SK-N-SH (cell line): ENCODE data around the gene C20orf144. TPM values are rescaled to one million over a fixed set of nuclear protein-coding genes. Genes with fewer than 3 reads are reported as not detected.

Experiments used
- CTCF ChIA-PET: fragments of 300-600, 350-600 bp; formaldehyde crosslinking; extraction: SDS; loops from one replicate; lab custom pipeline; 2021; lab: Yijun Ruan, JAX
- POLR2A ChIA-PET: fragments of 350-600 bp; sonication (Branson Sonifier 250); formaldehyde crosslinking; extraction: SDS; loops from one replicate; lab custom pipeline; 2020; ENCODE audit warnings: antibody characterized with exemption, inconsistent platforms; lab: Yijun Ruan, JAX
- DNase-seq: peaks from one replicate; pipeline ENCODE4 v3.0.0; 2012
- H2AFZ ChIP-seq: fragments of 200-600 bp; sonication (generic); 2 replicates; pipeline ENCODE4 v1.8.1; 2016; ENCODE audit warnings: antibody characterized with exemption, mild to moderate bottlenecking, low read depth
- H3F3A ChIP-seq: fragments of 200-600 bp; sonication (generic); replicated peaks from 2 replicates; pipeline ENCODE3; 2016; ENCODE audit warnings: antibody characterized with exemption, mild to moderate bottlenecking; ENCODE audit not compliant: insufficient read depth
- H3K27ac ChIP-seq, 2 experiments: fragments of 200-500 bp in 1 of 2; fragments of 200-600 bp in 1 of 2; sonication (Bioruptor generic) in 1 of 2; sonication (generic), shearing (Covaris generic) in 1 of 2; 2 replicates each; pipeline versions ENCODE4 v1.5.1 to v1.6.1; 2014 to 2016; ENCODE audit warnings: low read depth in 2 of 2, inconsistent platforms in 1 of 2, low read length in 1 of 2, mild to moderate bottlenecking in 1 of 2, mixed read lengths in 1 of 2
- H3K27me3 ChIP-seq: fragments of 200-600 bp; sonication (generic), shearing (Covaris generic); 2 replicates; pipeline ENCODE4 v1.6.1; 2016; ENCODE audit warnings: mixed run types; ENCODE audit not compliant: insufficient read depth
- H3K36me3 ChIP-seq, 2 experiments: fragments of 200-500 bp in 1 of 2; fragments of 200-600 bp in 1 of 2; sonication (Bioruptor generic) in 1 of 2; sonication (generic) in 1 of 2; replicated peaks in 1 of 2; 2 replicates each; pipeline versions ENCODE3 to v1.5.1; 2014 to 2016; ENCODE audit warnings: low read length in 1 of 2, mild to moderate bottlenecking in 1 of 2; ENCODE audit not compliant: insufficient read depth in 2 of 2, control insufficient read depth in 1 of 2
- H3K4me1 ChIP-seq, 2 experiments: fragments of 200-500 bp in 1 of 2; fragments of 200-600 bp in 1 of 2; sonication (Bioruptor generic) in 1 of 2; sonication (generic), shearing (Covaris generic) in 1 of 2; 2 replicates each; pipeline versions ENCODE4 v1.5.1 to v1.6.1; 2014 to 2016; ENCODE audit warnings: low read depth in 1 of 2, low read length in 1 of 2, mixed run types in 1 of 2; ENCODE audit not compliant: insufficient read depth in 2 of 2, control insufficient read depth in 1 of 2
- H3K4me2 ChIP-seq: fragments of 200-600 bp; sonication (generic), shearing (Covaris generic); 2 replicates; pipeline ENCODE4 v1.6.1; 2017; ENCODE audit warnings: mixed run types
- H3K4me3 ChIP-seq, 2 experiments: fragments of 200-500 bp in 1 of 2; fragments of 200-600 bp in 1 of 2; sonication (Bioruptor generic) in 1 of 2; sonication (generic), shearing (Covaris generic) in 1 of 2; 2 replicates each; pipeline versions ENCODE4 v1.5.1 to v1.8.1; 2014 to 2016; ENCODE audit warnings: low read depth in 2 of 2, inconsistent platforms in 1 of 2, low read length in 1 of 2, mild to moderate bottlenecking in 1 of 2, mixed read lengths in 1 of 2, moderate library complexity in 1 of 2
- H3K79me2 ChIP-seq: fragments of 200-600 bp; sonication (generic); 2 replicates; pipeline ENCODE4 v1.8.1; 2017; ENCODE audit warnings: mild to moderate bottlenecking; ENCODE audit not compliant: insufficient read depth
- H3K9ac ChIP-seq: fragments of 200-600 bp; sonication (generic); 2 replicates; pipeline ENCODE4 v1.6.1; 2017; ENCODE audit warnings: mixed run types
- H3K9me2 ChIP-seq: fragments of 200-600 bp; sonication (generic); 2 replicates; pipeline ENCODE4 v1.6.1; 2017; ENCODE audit warnings: mixed run types
- H3K9me3 ChIP-seq: fragments of 200-600 bp; sonication (generic); 2 replicates; pipeline ENCODE4 v1.6.1; 2017; ENCODE audit warnings: mixed run types, mild to moderate bottlenecking, moderate library complexity
- H4K20me1 ChIP-seq: fragments of 200-600 bp; sonication (generic); 2 replicates; pipeline ENCODE4 v1.6.1; 2017; ENCODE audit warnings: mild to moderate bottlenecking, mixed run types; ENCODE audit not compliant: insufficient read depth
- ELF1 ChIP-seq: IDR thresholded peaks from 2 replicates; pipeline ENCODE4 v1.4.0; 2012
- EP300 ChIP-seq, 2 experiments: IDR thresholded peaks; 2 replicates each; pipeline versions ENCODE4 v1.4.0 to v1.6.1; 2012; ENCODE audit warnings: borderline replicate concordance in 1 of 2, low read depth in 1 of 2, low read length in 1 of 2
- FOSL2 ChIP-seq: IDR thresholded peaks from 2 replicates; pipeline ENCODE4 v1.4.0; 2012; ENCODE audit warnings: low read depth, mild to moderate bottlenecking, moderate library complexity, borderline replicate concordance
- FOXM1 ChIP-seq: IDR thresholded peaks from 2 replicates; pipeline ENCODE4 v1.4.0; 2012; ENCODE audit warnings: low read depth, mild to moderate bottlenecking
- GABPA ChIP-seq: IDR thresholded peaks from 2 replicates; pipeline ENCODE4 v1.4.0; 2012; ENCODE audit warnings: low read depth, mild to moderate bottlenecking
- GATA2 ChIP-seq: sonication (generic); formaldehyde crosslinking; IDR thresholded peaks from 2 replicates; pipeline ENCODE4 v1.5.0; 2020; ENCODE audit warnings: mild to moderate bottlenecking, missing genetic modification reagents
- MEF2A ChIP-seq: IDR thresholded peaks from 2 replicates; pipeline ENCODE4 v1.4.0; 2012; ENCODE audit warnings: low read depth, borderline replicate concordance
- NFIC ChIP-seq: IDR thresholded peaks from 2 replicates; pipeline ENCODE4 v1.4.0; 2012; ENCODE audit warnings: borderline replicate concordance
- POLR2AphosphoS5 ChIP-seq: IDR thresholded peaks from 2 replicates; pipeline ENCODE4 v1.6.1; 2012; ENCODE audit warnings: low read depth, low read length
- RAD21 ChIP-seq: IDR thresholded peaks from 2 replicates; pipeline ENCODE4 v1.6.1; 2012; ENCODE audit warnings: mild to moderate bottlenecking, low read length
- RCOR1 ChIP-seq: fragments of 150-350 bp; IDR thresholded peaks from 2 replicates; pipeline ENCODE4 v1.6.1; 2017; ENCODE audit warnings: antibody characterized with exemption, low read length
- RFX5 ChIP-seq: IDR thresholded peaks from 2 replicates; pipeline ENCODE4 v1.6.1; 2012; ENCODE audit warnings: mild to moderate bottlenecking, improper control_type of control experiment, low read length
- SIN3A ChIP-seq: IDR thresholded peaks from 2 replicates; pipeline ENCODE4 v1.6.1; 2012; ENCODE audit warnings: low read depth, mild to moderate bottlenecking, low read length, moderate library complexity, borderline replicate concordance
- SMC3 ChIP-seq: IDR thresholded peaks from 2 replicates; pipeline ENCODE4 v1.6.1; 2012; ENCODE audit warnings: low read depth, low read length, improper control_type of control experiment
- TCF12 ChIP-seq: IDR thresholded peaks from 2 replicates; pipeline ENCODE4 v1.4.0; 2012
- TEAD4 ChIP-seq: IDR thresholded peaks from 2 replicates; pipeline ENCODE4 v1.4.0; 2012; ENCODE audit warnings: mild to moderate bottlenecking, borderline replicate concordance; ENCODE audit not compliant: insufficient read depth
- WGBS: methylation state at CpG from one replicate; pipeline ENCODE4 v1.1.6; 2017; ENCODE audit warnings: low lambda C conversion rate; 5-methylcytosine and 5-hydroxymethylcytosine counted together
- polyA plus RNA-seq, 3 experiments: library from polyadenylated mRNA; depleted of rRNA; stranded (reverse); fragments of >200 nt; gene quantifications; 2 replicates each; pipeline ENCODE4 v1.2.3, GENCODE V29; 2012
- TF ChIP-seq, protein P1 (sequence below): IDR thresholded peaks from 2 replicates; pipeline ENCODE4 v1.4.0; 2012; ENCODE audit warnings: low read depth, borderline replicate concordance
- TF ChIP-seq, protein P2 (sequence below): IDR thresholded peaks from 2 replicates; pipeline ENCODE4 v1.4.0; 2012; ENCODE audit warnings: low read depth, borderline replicate concordance
- TF ChIP-seq, protein P3 (sequence below): fragments of 150-350 bp; IDR thresholded peaks from 2 replicates; pipeline ENCODE4 v1.6.1; 2017; ENCODE audit warnings: antibody characterized with exemption, low read length, low read depth, borderline replicate concordance
- TF ChIP-seq, protein P4 (sequence below): IDR thresholded peaks from 2 replicates; pipeline ENCODE4; 2012
- TF ChIP-seq, protein P5 (sequence below): IDR thresholded peaks from 2 replicates; pipeline ENCODE4 v1.4.0; 2012; ENCODE audit warnings: low read depth

C20orf144 gene
- polyA plus RNA-seq, 1 of the 3 experiments (the other 2 are of a cell fraction), result 0.12 TPM

DNA sequence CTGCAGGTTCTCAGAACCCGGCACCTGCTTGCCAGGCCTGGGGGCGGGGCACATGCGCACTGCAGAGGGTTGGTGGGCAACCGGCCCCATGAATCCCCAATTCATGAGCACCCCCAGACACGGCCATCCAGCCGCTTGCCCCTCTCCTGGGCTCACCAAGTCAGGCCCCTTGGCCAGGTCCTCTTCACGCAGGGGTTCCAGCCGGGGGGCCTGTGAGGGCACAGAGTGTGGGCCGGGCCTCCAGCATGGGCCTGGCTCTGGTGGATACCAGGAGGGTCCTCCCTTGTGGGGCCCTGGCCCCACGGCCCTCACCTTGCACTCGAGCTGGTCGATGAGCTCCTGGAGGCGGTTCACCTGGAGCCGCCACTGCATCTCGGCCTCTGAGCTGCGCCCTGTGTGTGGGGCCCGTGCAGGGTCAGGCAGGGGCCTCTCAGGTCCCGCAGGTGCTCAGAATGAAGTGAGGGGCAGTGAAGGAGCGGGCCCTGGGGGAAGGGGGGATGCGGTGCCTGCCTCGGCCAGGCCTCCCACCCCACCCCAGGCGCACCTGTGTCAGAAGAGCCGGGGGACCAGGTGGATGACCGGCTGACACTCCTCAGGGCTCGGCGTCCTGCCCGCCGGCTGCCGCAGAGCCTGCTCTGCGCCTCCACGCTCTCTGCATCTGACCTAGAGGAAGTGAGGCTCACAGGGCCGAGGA, 2.6 kb upstream of the C20orf144 start (continued):
- no peak for TF ChIP-seq SMC3
- TF ChIP-seq, protein P1, sequence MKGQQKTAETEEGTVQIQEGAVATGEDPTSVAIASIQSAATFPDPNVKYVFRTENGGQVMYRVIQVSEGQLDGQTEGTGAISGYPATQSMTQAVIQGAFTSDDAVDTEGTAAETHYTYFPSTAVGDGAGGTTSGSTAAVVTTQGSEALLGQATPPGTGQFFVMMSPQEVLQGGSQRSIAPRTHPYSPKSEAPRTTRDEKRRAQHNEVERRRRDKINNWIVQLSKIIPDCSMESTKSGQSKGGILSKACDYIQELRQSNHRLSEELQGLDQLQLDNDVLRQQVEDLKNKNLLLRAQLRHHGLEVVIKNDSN, result no peak

DNA sequence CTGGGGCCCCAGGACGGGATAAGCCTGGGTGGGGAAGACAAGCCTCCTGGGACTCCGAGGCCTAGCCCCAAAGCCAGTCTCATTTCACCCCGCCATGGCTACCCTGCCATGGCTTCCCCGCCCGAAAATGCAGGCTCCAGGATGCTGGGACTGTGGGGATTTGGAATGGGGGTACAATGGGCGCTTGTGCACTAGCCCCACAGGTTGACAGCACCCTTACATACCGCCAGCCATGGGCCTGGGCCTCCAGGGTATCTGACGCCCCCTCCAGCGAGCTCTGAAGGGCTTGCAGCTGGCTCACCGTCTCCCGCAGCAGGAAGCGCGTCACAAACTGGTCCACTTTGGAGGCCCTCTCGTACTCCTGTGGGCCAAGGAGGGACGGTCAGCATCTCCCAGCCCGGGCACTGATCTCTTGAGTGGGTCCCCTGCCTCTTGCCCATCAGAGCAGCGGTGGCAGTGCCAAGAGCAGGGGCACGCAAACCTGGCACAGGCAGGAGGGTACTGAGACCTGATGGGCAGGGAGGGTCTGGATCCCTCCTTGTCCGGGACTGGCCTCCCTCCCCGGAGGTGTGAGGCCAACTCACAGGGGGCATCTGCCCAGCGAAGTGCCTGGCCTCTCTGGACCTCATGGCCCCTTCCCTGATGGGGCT, 2.0 kb upstream of the C20orf144 start:
- Histone ChIP-seq H2AFZ (no peak overlapping the region), H3K9ac (no peak overlapping the region), H3K9me2 (no peaks in the 10 kb centered on the region), H3K4me2 (no peak overlapping the region), H3K27ac (no peak overlapping the region), H3K36me3 (peaks cover 0 to 7% of the 10 kb centered on the region in 2 experiments), H3K9me3 (no peaks in the 10 kb centered on the region), H4K20me1 (no peaks in the 10 kb centered on the region), H3K27me3 (no peaks in the 10 kb centered on the region), H3K4me1 (peaks cover 0 to 19% of the 10 kb centered on the region in 2 experiments; a peak in 1 of 4 replicates), H3K4me3 (no peak overlapping the region), H3F3A (no peaks in the 10 kb centered on the region), H3K79me2 (no peaks in the 10 kb centered on the region)
- ChIA-PET CTCF (interaction anchor here (1.0 kb wide), 1 partner anchor 82 kb away, joined by 4 read pairs; no protein-coding TSS in a partner anchor), POLR2A (no interaction called here)
- DNase-seq, result no peak
- TF ChIP-seq RFX5 (no peak), GATA2 (CRISPR knock-in tag) (no peak), SIN3A (no peak), FOSL2 (no peak), TEAD4 (no peak), MEF2A (no peak), NFIC (no peak), EP300 (IDR thresholded peaks at IDR 0.05; ENCODE audit: borderline replicate concordance in 1 of 2, low read depth in 1 of 2, low read length in 1 of 2) (no peak), TCF12 (no peak), GABPA (no peak), RCOR1 (no peak), ELF1 (no peak), FOXM1 (no peak), POLR2AphosphoS5 (no peak), RAD21 (no peak)
- TF ChIP-seq, protein P1, result no peak
- TF ChIP-seq, protein P2, sequence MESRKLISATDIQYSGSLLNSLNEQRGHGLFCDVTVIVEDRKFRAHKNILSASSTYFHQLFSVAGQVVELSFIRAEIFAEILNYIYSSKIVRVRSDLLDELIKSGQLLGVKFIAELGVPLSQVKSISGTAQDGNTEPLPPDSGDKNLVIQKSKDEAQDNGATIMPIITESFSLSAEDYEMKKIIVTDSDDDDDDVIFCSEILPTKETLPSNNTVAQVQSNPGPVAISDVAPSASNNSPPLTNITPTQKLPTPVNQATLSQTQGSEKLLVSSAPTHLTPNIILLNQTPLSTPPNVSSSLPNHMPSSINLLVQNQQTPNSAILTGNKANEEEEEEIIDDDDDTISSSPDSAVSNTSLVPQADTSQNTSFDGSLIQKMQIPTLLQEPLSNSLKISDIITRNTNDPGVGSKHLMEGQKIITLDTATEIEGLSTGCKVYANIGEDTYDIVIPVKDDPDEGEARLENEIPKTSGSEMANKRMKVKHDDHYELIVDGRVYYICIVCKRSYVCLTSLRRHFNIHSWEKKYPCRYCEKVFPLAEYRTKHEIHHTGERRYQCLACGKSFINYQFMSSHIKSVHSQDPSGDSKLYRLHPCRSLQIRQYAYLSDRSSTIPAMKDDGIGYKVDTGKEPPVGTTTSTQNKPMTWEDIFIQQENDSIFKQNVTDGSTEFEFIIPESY, result no peak
- TF ChIP-seq, protein P3, sequence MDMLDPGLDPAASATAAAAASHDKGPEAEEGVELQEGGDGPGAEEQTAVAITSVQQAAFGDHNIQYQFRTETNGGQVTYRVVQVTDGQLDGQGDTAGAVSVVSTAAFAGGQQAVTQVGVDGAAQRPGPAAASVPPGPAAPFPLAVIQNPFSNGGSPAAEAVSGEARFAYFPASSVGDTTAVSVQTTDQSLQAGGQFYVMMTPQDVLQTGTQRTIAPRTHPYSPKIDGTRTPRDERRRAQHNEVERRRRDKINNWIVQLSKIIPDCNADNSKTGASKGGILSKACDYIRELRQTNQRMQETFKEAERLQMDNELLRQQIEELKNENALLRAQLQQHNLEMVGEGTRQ, result no peak
- TF ChIP-seq, protein P4, sequence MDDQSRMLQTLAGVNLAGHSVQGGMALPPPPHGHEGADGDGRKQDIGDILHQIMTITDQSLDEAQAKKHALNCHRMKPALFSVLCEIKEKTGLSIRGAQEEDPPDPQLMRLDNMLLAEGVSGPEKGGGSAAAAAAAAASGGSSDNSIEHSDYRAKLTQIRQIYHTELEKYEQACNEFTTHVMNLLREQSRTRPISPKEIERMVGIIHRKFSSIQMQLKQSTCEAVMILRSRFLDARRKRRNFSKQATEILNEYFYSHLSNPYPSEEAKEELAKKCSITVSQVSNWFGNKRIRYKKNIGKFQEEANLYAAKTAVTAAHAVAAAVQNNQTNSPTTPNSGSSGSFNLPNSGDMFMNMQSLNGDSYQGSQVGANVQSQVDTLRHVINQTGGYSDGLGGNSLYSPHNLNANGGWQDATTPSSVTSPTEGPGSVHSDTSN, result no peak
- TF ChIP-seq, protein P5, sequence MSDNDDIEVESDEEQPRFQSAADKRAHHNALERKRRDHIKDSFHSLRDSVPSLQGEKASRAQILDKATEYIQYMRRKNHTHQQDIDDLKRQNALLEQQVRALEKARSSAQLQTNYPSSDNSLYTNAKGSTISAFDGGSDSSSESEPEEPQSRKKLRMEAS, result no peak
- no CpG with 5 or more reads among the region's 21 CpGs for WGBS
